HL-60 (cell line): ENCODE results near the gene SBF1.

Experiments
- DNase-seq, 2 experiments: peaks; one replicate each; pipeline ENCODE4 v3.0.0-alpha.2; 2010 to 2020; ENCODE audit warnings: low read depth in 1 of 2, low spot score in 1 of 2
- H3K27ac ChIP-seq: fragments of 250-450 bp; sonication (Bioruptor Pico); replicated peaks from 2 replicates; pipeline ENCODE4 v1.5.1; 2020; ENCODE audit warnings: mild to moderate bottlenecking, moderate library complexity
- H3K27me3 ChIP-seq: fragments of 250-450 bp; sonication (Bioruptor Pico); 2 replicates; pipeline ENCODE4 v1.5.1; 2021; ENCODE audit warnings: mild to moderate bottlenecking, moderate library complexity; ENCODE audit not compliant: insufficient read depth, poor library complexity, severe bottlenecking
- H3K4me3 ChIP-seq: replicated peaks from 2 replicates; pipeline ENCODE4 v1.5.1; 2011; ENCODE audit warnings: mild to moderate bottlenecking, control low read depth, low read length; ENCODE audit not compliant: insufficient read depth
- CTCF ChIP-seq: IDR thresholded peaks from one replicate; pipeline ENCODE4 v1.5.1; 2011; ENCODE audit warnings: low read length, control low read depth, inconsistent platforms; ENCODE audit not compliant: insufficient read depth
- GABPA ChIP-seq: IDR thresholded peaks from 2 replicates; pipeline ENCODE4 v1.6.1; 2012; ENCODE audit warnings: low read depth
- POLR2AphosphoS5 ChIP-seq: IDR thresholded peaks from 2 replicates; pipeline ENCODE4 v1.6.1; 2012; ENCODE audit warnings: low read depth
- REST ChIP-seq: IDR thresholded peaks from 2 replicates; pipeline ENCODE4 v1.6.1; 2012; ENCODE audit warnings: low read depth; ENCODE audit not compliant: insufficient replicate concordance
- SPI1 ChIP-seq: IDR thresholded peaks from 2 replicates; pipeline ENCODE4 v1.6.1; 2012; ENCODE audit warnings: low read depth, mild to moderate bottlenecking, borderline replicate concordance

Gene SBF1

GRCh38 chr22:50516891-50517290, 42.1 kb upstream of the SBF1 start:
- no peak overlapping the region for H3K4me3 ChIP-seq
- no peak for DNase-seq
- TF ChIP-seq SPI1: no peak
- no peak for TF ChIP-seq REST
- no peak for TF ChIP-seq POLR2AphosphoS5
- TF ChIP-seq GABPA: no peak
- no peak for TF ChIP-seq CTCF
- no peak overlapping the region for H3K27ac ChIP-seq
- H3K27me3 ChIP-seq: no peaks in the 10 kb centered on the region

GRCh38 chr22:50516068-50516467, 41.2 kb upstream of the SBF1 start:
- Histone ChIP-seq H3K27ac (no peak overlapping the region), H3K27me3 (no peaks in the 10 kb centered on the region), H3K4me3 (no peak overlapping the region)
- no peak for TF ChIP-seq GABPA
- TF ChIP-seq REST: no peak
- TF ChIP-seq CTCF: no peak
- TF ChIP-seq SPI1: no peak
- TF ChIP-seq POLR2AphosphoS5: no peak
- DNase-seq: no peak

- H3K27me3 ChIP-seq: no peaks in the 10 kb centered on the region
- no peak for DNase-seq
- H3K4me3 ChIP-seq: no peak overlapping the region
- no peak for TF ChIP-seq CTCF
- no peak for TF ChIP-seq GABPA
- TF ChIP-seq REST: no peak
- TF ChIP-seq SPI1: no peak
- no peak for TF ChIP-seq POLR2AphosphoS5
- no peak overlapping the region for H3K27ac ChIP-seq
Measured at GRCh38 chr22:50513175-50513574, 38.3 kb upstream of the SBF1 start.
